GM12873 (cell line): ENCODE results near the gene ANKLE2.
A peak's percentile ranks its signal among the peaks of the same experiment; 100 is the strongest.

ENCODE experiments used
- CTCF ChIP-seq: IDR thresholded peaks from 2 replicates; pipeline ENCODE4 v1.5.1; 2012; ENCODE audit warnings: low read depth, mild to moderate bottlenecking, moderate library complexity, low read length, control low read depth; ENCODE audit not compliant: insufficient read depth; ENCODE audit errors: missing control alignments

The ANKLE2 gene

GRCh38 chr12:132766380-132767085 is 4.9 kb upstream of the ANKLE2 start:
- TF ChIP-seq CTCF = no peak

GRCh38 chr12:132765361-132765760 is 3.7 kb upstream of the ANKLE2 start:
- TF ChIP-seq CTCF = no peak

- TF ChIP-seq CTCF = no peak
These were observed 2.6 kb upstream of the ANKLE2 start for GRCh38 chr12:132764231-132764630.

GRCh38 chr12:132761921-132762583 is 420 bp upstream of the ANKLE2 start:
- peak; percentile 27 for TF ChIP-seq CTCF

GRCh38 chr12:132759359-132759758 is 2.3 kb downstream of the ANKLE2 start:
- TF ChIP-seq CTCF = no peak

- peak; percentile 3 for TF ChIP-seq CTCF
These were observed 7.3 kb downstream of the ANKLE2 start for GRCh38 chr12:132754160-132754932.

- TF ChIP-seq CTCF = no peak
These were observed 13.3 kb downstream of the ANKLE2 start for GRCh38 chr12:132748319-132748718.
